IMR-90 (cell line): ENCODE results near the gene VOPP1. TPM values are rescaled to one million over a fixed set of nuclear protein-coding genes. Genes with fewer than 3 reads are reported as not detected.

ENCODE experiments used
- ATAC-seq: fragments of 200-7000 bp; cut with Tn5 transposase; 2 replicates; pipeline ENCODE4 v1.9.1; 2020; ENCODE audit warnings: low read depth, mild to moderate bottlenecking, moderate library complexity
- BruUV-seq: library from RNA; stranded (reverse); fragments of 400-500 nt; replicated peaks from 2 replicates; lab custom pipeline; 2021; lab: Mats Ljungman, UMichigan
- CTCF ChIA-PET: fragments of 300-600 bp; formaldehyde crosslinking; extraction: SDS; loops from one replicate; lab custom pipeline; 2021; ENCODE audit warnings: antibody characterized with exemption; lab: Yijun Ruan, JAX
- POLR2A ChIA-PET: fragments of 300-600 bp; sonication (Branson Sonifier 250); formaldehyde crosslinking; loops from one replicate; lab custom pipeline; 2022; ENCODE audit warnings: antibody characterized with exemption; ENCODE audit not compliant: unreplicated experiment; lab: Charles Lee
- DNase-seq: peaks from one replicate; pipeline ENCODE4 v3.0.0; 2013
- H2AFZ ChIP-seq: replicated peaks from 2 replicates; pipeline ENCODE3; 2013; ENCODE audit warnings: low read length, mild to moderate bottlenecking; ENCODE audit not compliant: poor library complexity
- H2AK5ac ChIP-seq: 2 replicates; pipeline ENCODE4 v1.6.1; 2013; ENCODE audit warnings: low read depth, low read length, inconsistent platforms
- H2AK9ac ChIP-seq: replicated peaks from 2 replicates; pipeline ENCODE3; 2013; ENCODE audit warnings: mild to moderate bottlenecking, low read depth, low read length, moderate library complexity; ENCODE audit not compliant: poor library complexity
- H2BK120ac ChIP-seq: 2 replicates; pipeline ENCODE4 v1.6.1; 2013; ENCODE audit warnings: low read depth, low read length, inconsistent platforms
- H2BK15ac ChIP-seq: 3 replicates; pipeline ENCODE4 v1.6.1; 2013; ENCODE audit warnings: low read depth, low read length, inconsistent platforms
- H2BK20ac ChIP-seq: 2 replicates; pipeline ENCODE4 v1.6.1; 2013; ENCODE audit warnings: low read depth, mild to moderate bottlenecking, inconsistent platforms, low read length, moderate library complexity
- H2BK5ac ChIP-seq: 2 replicates; pipeline ENCODE4 v1.6.1; 2013; ENCODE audit warnings: mild to moderate bottlenecking, low read depth, low read length, inconsistent platforms; ENCODE audit not compliant: poor library complexity, severe bottlenecking
- H3K14ac ChIP-seq: replicated peaks from 2 replicates; pipeline ENCODE4 v1.6.1; 2013; ENCODE audit warnings: low read depth, low read length, inconsistent platforms
- H3K18ac ChIP-seq: 2 replicates; pipeline ENCODE4 v1.6.1; 2013; ENCODE audit warnings: low read depth, low read length, control low read depth
- H3K23ac ChIP-seq: 2 replicates; pipeline ENCODE4 v1.6.1; 2013; ENCODE audit warnings: low read depth, low read length, inconsistent platforms
- H3K27ac ChIP-seq: 2 replicates; pipeline ENCODE4 v1.5.1; 2013; ENCODE audit warnings: mild to moderate bottlenecking, control low read depth, low read length; ENCODE audit not compliant: insufficient read depth
- H3K27me3 ChIP-seq: 2 replicates; pipeline ENCODE4 v1.6.1; 2013; ENCODE audit warnings: low read length; ENCODE audit not compliant: control insufficient read depth, insufficient read depth
- H3K36me3 ChIP-seq: 2 replicates; pipeline ENCODE4 v1.6.1; 2013; ENCODE audit warnings: low read length, mixed read lengths; ENCODE audit not compliant: control insufficient read depth, insufficient read depth
- H3K4ac ChIP-seq: 2 replicates; pipeline ENCODE4 v1.6.1; 2013; ENCODE audit warnings: low read depth, low read length, inconsistent platforms
- H3K4me1 ChIP-seq: 2 replicates; pipeline ENCODE4 v1.6.1; 2013; ENCODE audit warnings: low read length, mixed read lengths; ENCODE audit not compliant: control insufficient read depth, insufficient read depth
- H3K4me2 ChIP-seq: 2 replicates; pipeline ENCODE4 v1.6.1; 2013; ENCODE audit warnings: low read depth, mild to moderate bottlenecking, control low read depth, low read length, moderate library complexity
- H3K4me3 ChIP-seq: 2 replicates; pipeline ENCODE4 v1.5.1; 2013; ENCODE audit warnings: low read depth, mild to moderate bottlenecking, control low read depth, low read length, moderate library complexity; ENCODE audit not compliant: insufficient read depth
- H3K56ac ChIP-seq: 2 replicates; pipeline ENCODE4 v1.6.1; 2013; ENCODE audit warnings: low read length, inconsistent platforms; ENCODE audit not compliant: insufficient read depth; ENCODE audit errors: extremely low read depth
- H3K79me1 ChIP-seq, 2 experiments: 2 replicates each; pipeline ENCODE4 v1.6.1; 2013; ENCODE audit warnings: low read length in 2 of 2, inconsistent platforms in 1 of 2, low read depth in 1 of 2
- H3K9ac ChIP-seq: 2 replicates; pipeline ENCODE4 v1.6.1; 2013; ENCODE audit warnings: low read depth, low read length, control low read depth
- H3K9me1 ChIP-seq: 2 replicates; pipeline ENCODE4 v1.6.1; 2013; ENCODE audit warnings: low read length, inconsistent platforms; ENCODE audit not compliant: insufficient read depth
- H3K9me3 ChIP-seq: 2 replicates; pipeline ENCODE4 v1.6.1; 2013; ENCODE audit warnings: low read length; ENCODE audit not compliant: control insufficient read depth, insufficient read depth
- H4K20me1 ChIP-seq: 2 replicates; pipeline ENCODE4 v1.6.1; 2013; ENCODE audit warnings: low read length, inconsistent platforms; ENCODE audit not compliant: insufficient read depth
- H4K5ac ChIP-seq: 2 replicates; pipeline ENCODE4 v1.6.1; 2013; ENCODE audit warnings: mild to moderate bottlenecking, low read depth, low read length, control low read depth
- H4K8ac ChIP-seq, 2 experiments: 2 replicates each; pipeline ENCODE4 v1.6.1; 2013; ENCODE audit warnings: low read depth in 2 of 2, low read length in 2 of 2, control low read depth in 1 of 2, inconsistent platforms in 1 of 2
- H4K91ac ChIP-seq: 2 replicates; pipeline ENCODE4 v1.6.1; 2013; ENCODE audit warnings: low read depth, low read length, inconsistent platforms; ENCODE audit not compliant: insufficient read depth
- BHLHE40 ChIP-seq: fragments of 150-350 bp; IDR thresholded peaks from 2 replicates; pipeline ENCODE4 v1.6.1; 2016; ENCODE audit warnings: mild to moderate bottlenecking, low read depth, low read length
- CEBPB ChIP-seq: IDR thresholded peaks from 2 replicates; pipeline ENCODE4 v1.6.1; 2012; ENCODE audit warnings: low read depth, low read length, improper control_type of control experiment
- CHD1 ChIP-seq: IDR thresholded peaks from 2 replicates; pipeline ENCODE4 v1.6.1; 2012; ENCODE audit warnings: low read depth, low read length, improper control_type of control experiment
- CTCF ChIP-seq: conservative IDR thresholded peaks from 2 replicates; pipeline ENCODE4 v1.5.1; 2012; ENCODE audit warnings: mild to moderate bottlenecking, low read depth, low read length, improper control_type of control experiment
- ELK1 ChIP-seq: fragments of 150-350 bp; IDR thresholded peaks from 2 replicates; pipeline ENCODE4 v1.6.1; 2016; ENCODE audit warnings: low read depth, mild to moderate bottlenecking, low read length, moderate library complexity, borderline replicate concordance
- MAFK ChIP-seq: IDR thresholded peaks from 2 replicates; pipeline ENCODE4 v1.6.1; 2012; ENCODE audit warnings: low read depth, low read length, improper control_type of control experiment
- MAZ ChIP-seq: IDR thresholded peaks from 2 replicates; pipeline ENCODE4 v1.6.1; 2012; ENCODE audit warnings: low read depth, mild to moderate bottlenecking, low read length, improper control_type of control experiment, moderate library complexity, borderline replicate concordance
- MXI1 ChIP-seq: IDR thresholded peaks from 2 replicates; pipeline ENCODE4 v1.6.1; 2012; ENCODE audit warnings: low read depth, mild to moderate bottlenecking, low read length, moderate library complexity, borderline replicate concordance
- POLR2A ChIP-seq: IDR thresholded peaks from 2 replicates; pipeline ENCODE4 v1.6.1; 2012; ENCODE audit warnings: mild to moderate bottlenecking, low read depth, low read length
- RAD21 ChIP-seq: IDR thresholded peaks from 2 replicates; pipeline ENCODE4 v1.6.1; 2012; ENCODE audit warnings: low read length, improper control_type of control experiment
- RCOR1 ChIP-seq: IDR thresholded peaks from 2 replicates; pipeline ENCODE4 v1.6.1; 2012; ENCODE audit warnings: mild to moderate bottlenecking, low read length, improper control_type of control experiment; ENCODE audit not compliant: insufficient replicate concordance
- RFX5 ChIP-seq: IDR thresholded peaks from 2 replicates; pipeline ENCODE4 v1.8.0; 2012; ENCODE audit warnings: low read depth, mild to moderate bottlenecking, low read length, moderate library complexity
- USF2 ChIP-seq: fragments of 150-350 bp; IDR thresholded peaks from 2 replicates; pipeline ENCODE4 v1.6.1; 2017; ENCODE audit warnings: mild to moderate bottlenecking, antibody characterized with exemption, low read length, low read depth
- WGBS, 2 experiments: methylation state at CpG; one replicate each; pipeline versions ENCODE4 v1.1.5 to v1.1.7; 2013; ENCODE audit warnings: missing lambda C conversion rate in 2 of 2; ENCODE audit not compliant: insufficient read length in 1 of 2; ENCODE audit errors: extremely low coverage in 2 of 2; 5-methylcytosine and 5-hydroxymethylcytosine counted together
- dilution Hi-C: fragments of 300-500 bp; cut with HindIII; formaldehyde crosslinking; loops from one replicate; pipeline ENCODE4 v1.14.3; 2018; ENCODE audit warnings: low sequenced_read_pairs; ENCODE audit not compliant: unreplicated experiment
- in situ Hi-C: fragments of 300-500 bp; cut with MboI; formaldehyde crosslinking; loops from 3 replicates; pipeline ENCODE4 v1.14.3; 2019; ENCODE audit warnings: low sequenced_read_pairs, inconsistent platforms, mixed read lengths
- intact Hi-C: fragments of 100-400 bp; cut with micrococcal nuclease; formaldehyde crosslinking; loops from 2 replicates; pipeline ENCODE4 v1.10.0; 2022
- polyA plus RNA-seq, 3 experiments: library from polyadenylated mRNA; depleted of rRNA; stranded (reverse); fragments of >200 nt; gene quantifications; 2 replicates each; pipeline ENCODE4 v1.2.3, GENCODE V29; 2012; ENCODE audit warnings: low replicate concordance in 1 of 3
- total RNA-seq: library from RNA; depleted of rRNA; stranded (reverse); fragments of >200 nt; gene quantifications from 2 replicates; pipeline ENCODE4 v1.2.3, GENCODE V29; 2012

Gene VOPP1
- total and polyA plus RNA-seq, 2 of the 4 experiments (the other 2 are of a cell fraction) = 60.2 to 94.5 TPM

GRCh38 chr7:55576753-55577152, 4.5 kb upstream of the VOPP1 start:
- Histone ChIP-seq H3K4ac (no peak overlapping the region), H4K91ac (no peak overlapping the region), H2AFZ (no peak overlapping the region), H3K4me2 (no peak overlapping the region), H3K9me3 (no peaks in the 10 kb centered on the region), H3K56ac (no peak overlapping the region), H2BK120ac (no peak overlapping the region), H2BK5ac (no peak overlapping the region), H3K36me3 (no peaks in the 10 kb centered on the region), H2AK5ac (no peak overlapping the region), H2AK9ac (no peak overlapping the region), H3K27ac (no peak overlapping the region), H3K9ac (no peak overlapping the region), H3K27me3 (no peaks in the 10 kb centered on the region), H3K79me1 (peaks cover 3 to 14% of the 10 kb centered on the region in 2 experiments; a peak in 3 of 4 replicates), H4K20me1 (no peaks in the 10 kb centered on the region), H2BK20ac (no peak overlapping the region), H2BK15ac (no peak overlapping the region), H3K14ac (no peak overlapping the region), H3K4me3 (no peak overlapping the region), H4K8ac (no peak overlapping the region), H3K4me1 (peaks cover 17% of the 10 kb centered on the region), H3K23ac (no peak overlapping the region), H3K9me1 (peaks cover 14% of the 10 kb centered on the region; the same call in 1 of the 2 replicates), H4K5ac (no peak overlapping the region), H3K18ac (no peak overlapping the region)
- POLR2A ChIA-PET = no interaction called here
- WGBS, 2 experiments = no CpG with 5 or more reads among the region's 4 CpGs
- TF ChIP-seq BHLHE40 (no peak), ELK1 (no peak), CEBPB (no peak), CTCF (no peak), USF2 (no peak), RAD21 (no peak), CHD1 (no peak), MXI1 (no peak), MAZ (no peak), RCOR1 (no peak), MAFK (no peak), POLR2A (no peak), RFX5 (no peak)
- no peak for DNase-seq
- BruUV-seq = no TSS peak
- no peak for ATAC-seq
- dilution Hi-C loops (no loop called here), in situ Hi-C loops (no loop called here), intact Hi-C loops (loop anchor here (10.0 kb wide), 1 partner anchor 802 kb away; no protein-coding TSS in a partner anchor)
- CTCF ChIA-PET = no interaction called here
